Natural killer cell (primary cell): Measurements from ENCODE around the gene TPSB2. TPM values are rescaled to one million over a fixed set of nuclear protein-coding genes. Genes with fewer than 3 reads are reported as not detected.

Experiments
- ATAC-seq, 3 donors: fragments of 150-1000 bp in 2 of 3; fragments of 200-7000 bp in 1 of 3; cut with Tn5 transposase; 1 replicate in 1 of 3; 2 replicates in 2 of 3; pipeline ENCODE4 v1.10.0; 2021; ENCODE audit warnings: mild to moderate bottlenecking in 2 of 3, moderate library complexity in 2 of 3
- DNase-seq, 2 donors: peaks; one replicate each; pipeline versions ENCODE4 v3.0.0 to v3.0.0-alpha.2; 2013 to 2021; ENCODE audit warnings: mixed read lengths in 1 of 2
- H3K27ac ChIP-seq: one replicate; pipeline ENCODE4 v1.5.1; 2013; ENCODE audit warnings: mild to moderate bottlenecking, low read length
- H3K27me3 ChIP-seq: one replicate; pipeline ENCODE4 v1.6.1; 2013; ENCODE audit warnings: low read length; ENCODE audit not compliant: control insufficient read depth, insufficient read depth
- H3K36me3 ChIP-seq: one replicate; pipeline ENCODE4 v1.6.1; 2013; ENCODE audit warnings: low read length; ENCODE audit not compliant: control insufficient read depth, insufficient read depth
- H3K4me1 ChIP-seq: one replicate; pipeline ENCODE4 v1.6.1; 2013; ENCODE audit warnings: low read length; ENCODE audit not compliant: control insufficient read depth, insufficient read depth
- H3K4me3 ChIP-seq: one replicate; pipeline ENCODE4 v1.5.1; 2013; ENCODE audit warnings: low read length
- H3K9me3 ChIP-seq: one replicate; pipeline ENCODE4 v1.6.1; 2013; ENCODE audit warnings: low read length; ENCODE audit not compliant: control insufficient read depth, insufficient read depth
- H3K27ac Mint-ChIP-seq, 2 donors: one replicate each; pipeline ENCODE4 v1.8.0; 2022; ENCODE audit warnings: mild to moderate bottlenecking in 2 of 2, mixed read lengths in 2 of 2, moderate library complexity in 1 of 2
- H3K27me3 Mint-ChIP-seq, 2 donors: one replicate each; pipeline ENCODE4 v1.8.0; 2022; ENCODE audit warnings: low read depth in 2 of 2, mixed read lengths in 2 of 2
- H3K36me3 Mint-ChIP-seq: one replicate; pipeline ENCODE4 v1.8.0; 2022; ENCODE audit warnings: mixed read lengths
- H3K4me1 Mint-ChIP-seq, 2 donors: one replicate each; pipeline ENCODE4 v1.8.0; 2022; ENCODE audit warnings: mixed read lengths in 2 of 2
- H3K4me3 Mint-ChIP-seq: one replicate; pipeline ENCODE4 v1.8.0; 2022; ENCODE audit warnings: mild to moderate bottlenecking, moderate library complexity, mixed read lengths
- H3K9me3 Mint-ChIP-seq, 2 donors: one replicate each; pipeline ENCODE4 v1.8.0; 2022; ENCODE audit warnings: mixed read lengths in 2 of 2
- CTCF ChIP-seq: fragments of 200-600 bp; IDR thresholded peaks from one replicate; pipeline ENCODE4 v1.8.0; 2022; ENCODE audit warnings: antibody characterized with exemption
- WGBS: methylation state at CpG from one replicate; pipeline ENCODE4 v1.1.7; 2013; ENCODE audit warnings: missing lambda C conversion rate; ENCODE audit not compliant: insufficient coverage; 5-methylcytosine and 5-hydroxymethylcytosine counted together
- intact Hi-C: fragments of 100-400 bp; cut with micrococcal nuclease; formaldehyde crosslinking; loops from one replicate; pipeline ENCODE4 v1.14.2; 2022
- total RNA-seq, 4 donors: library from RNA; stranded (reverse); fragments of 120-200 nt in 1 of 4; gene quantifications; one replicate each; pipeline versions ENCODE4 v1.2.3 to v1.2.4, GENCODE V29; 2013 to 2022

The TPSB2 gene
- total RNA-seq, 3 donors from 2014 or later (not counting 1 experiment from before 2014, with no cell fraction given): 12.6 TPM; not detected in 2

GRCh38 chr16:1225051-1225451 is 4.9 kb downstream of the TPSB2 start, which contains the start of gene TPSG1:
TSS of gene TPSG1 (minus strand) at chr16:1225268. CDS start at chr16:1225252, 16 bp downstream.
- Mint-ChIP-seq H3K4me1 (no peaks in the 10 kb centered on the region), H3K4me3 (no peak within 1 kb of the TSS), H3K9me3 (no peaks in the 10 kb centered on the region), H3K27ac (no peak within 1 kb of the TSS), H3K36me3 (no peaks in the 10 kb centered on the region), H3K27me3 (no peaks in the 10 kb centered on the region)
- Histone ChIP-seq H3K27me3 (no peaks in the 10 kb centered on the region), H3K36me3 (no peaks in the 10 kb centered on the region), H3K4me1 (peaks cover 3% of the 10 kb centered on the region), H3K27ac (no peak within 1 kb of the TSS), H3K9me3 (no peaks in the 10 kb centered on the region), H3K4me3 (no peak within 1 kb of the TSS)
- no peak for DNase-seq
- intact Hi-C loops: no loop called here
- WGBS: 78% methylated on average over 10 of the region's 10 CpGs
- no peak for TF ChIP-seq CTCF
- ATAC-seq: no peak

GRCh38 chr16:1224558-1224957 is 5.4 kb downstream of the TPSB2 start:
- Mint-ChIP-seq H3K4me3 (no peak overlapping the region), H3K4me1 (no peaks in the 10 kb centered on the region), H3K27ac (no peak overlapping the region), H3K9me3 (no peaks in the 10 kb centered on the region), H3K27me3 (no peaks in the 10 kb centered on the region), H3K36me3 (no peaks in the 10 kb centered on the region)
- ATAC-seq (no peak), DNase-seq (no peak)
- Histone ChIP-seq H3K9me3 (no peaks in the 10 kb centered on the region), H3K36me3 (no peaks in the 10 kb centered on the region), H3K4me1 (peaks cover 3% of the 10 kb centered on the region), H3K4me3 (no peak overlapping the region), H3K27ac (no peak overlapping the region), H3K27me3 (no peaks in the 10 kb centered on the region)
- intact Hi-C loops: no loop called here
- no peak for TF ChIP-seq CTCF
- 78% methylated on average over 8 of the region's 9 CpGs for WGBS

- no peak for TF ChIP-seq CTCF
- Mint-ChIP-seq H3K4me1 (no peaks in the 10 kb centered on the region), H3K9me3 (no peaks in the 10 kb centered on the region), H3K4me3 (no peak overlapping the region), H3K27ac (no peak overlapping the region), H3K27me3 (no peaks in the 10 kb centered on the region), H3K36me3 (no peaks in the 10 kb centered on the region)
- 88% methylated on average over 38 of the region's 38 CpGs for WGBS
- Histone ChIP-seq H3K4me1 (peaks cover 3% of the 10 kb centered on the region), H3K27me3 (no peaks in the 10 kb centered on the region), H3K36me3 (no peaks in the 10 kb centered on the region), H3K27ac (no peak overlapping the region), H3K9me3 (no peaks in the 10 kb centered on the region), H3K4me3 (no peak overlapping the region)
- intact Hi-C loops: no loop called here
- DNase-seq (no peak), ATAC-seq (no peak)
These were observed 6.4 kb downstream of the TPSB2 start for GRCh38 chr16:1223355-1224214.
